Heart right ventricle (tissue), 16 donors: ENCODE results near the gene USP3. TPM values are rescaled to one million over a fixed set of nuclear protein-coding genes. Genes with fewer than 3 reads are reported as not detected.

Experiments used
- ATAC-seq, 8 donors: fragments of 200-7000 bp; cut with Tn5 transposase; one replicate each; pipeline ENCODE4 v1.9.1; 2020; ENCODE audit warnings: mild to moderate bottlenecking in 8 of 8, moderate library complexity in 8 of 8, moderate number of reproducible peaks in 1 of 8
- DNase-seq, 2 donors: peaks; one replicate each; pipeline ENCODE4 v3.0.0-alpha.2; 2020
- H3K27ac ChIP-seq, 10 donors: fragments of 200-600 bp; sonication (generic) in 2 of 10; one replicate each; pipeline versions ENCODE4 v1.5.0 to v1.8.0; 2020 to 2022; ENCODE audit warnings: mild to moderate bottlenecking in 3 of 10
- H3K27me3 ChIP-seq, 7 donors: fragments of 200-600 bp; one replicate each; pipeline ENCODE4 v1.8.0; 2021 to 2022; ENCODE audit warnings: mild to moderate bottlenecking in 2 of 7
- H3K36me3 ChIP-seq, 9 donors: fragments of 200-600 bp; sonication (generic) in 1 of 9; one replicate each; pipeline versions ENCODE4 v1.5.0 to v1.8.0; 2020 to 2022; ENCODE audit warnings: mild to moderate bottlenecking in 2 of 9
- H3K4me1 ChIP-seq, 9 donors: fragments of 200-600 bp; sonication (generic) in 1 of 9; one replicate each; pipeline versions ENCODE4 v1.5.0 to v1.8.0; 2020 to 2022; ENCODE audit warnings: mild to moderate bottlenecking in 4 of 9
- H3K4me3 ChIP-seq, 10 donors: fragments of 200-600 bp; sonication (generic) in 2 of 10; one replicate each; pipeline versions ENCODE4 v1.5.0 to v1.8.0; 2020 to 2022; ENCODE audit warnings: mild to moderate bottlenecking in 7 of 10, moderate library complexity in 2 of 10
- H3K9me3 ChIP-seq, 11 donors: fragments of 200-600 bp in 10 of 11; sonication (generic) in 2 of 11; one replicate each; pipeline versions ENCODE4 v1.5.0 to v1.8.0; 2013 to 2022; ENCODE audit warnings: mild to moderate bottlenecking in 2 of 11, control low read depth in 1 of 11, moderate library complexity in 1 of 11
- CTCF ChIP-seq, 9 donors: fragments of 200-600 bp; sonication (generic) in 2 of 9; IDR thresholded peaks; one replicate each; pipeline versions ENCODE4 v1.5.0 to v1.8.0; 2021 to 2022; ENCODE audit warnings: antibody characterized with exemption in 9 of 9, mild to moderate bottlenecking in 5 of 9, moderate library complexity in 1 of 9
- WGBS, 2 donors: extraction: QIAGEN DNeasy Blood & Tissue Kit; methylation state at CpG; one replicate each; pipeline ENCODE4 v1.1.7; 2013; ENCODE audit warnings: inconsistent platforms in 1 of 2; 5-methylcytosine and 5-hydroxymethylcytosine counted together
- intact Hi-C, 10 donors: fragments of 100-400 bp; cut with DNase I; formaldehyde crosslinking; loops; one replicate each; pipeline versions ENCODE4 v1.11.1 to v1.14.2; 2022
- polyA plus RNA-seq, 2 donors: library from polyadenylated mRNA; stranded (reverse); fragments of 200-250 nt; gene quantifications; one replicate each; pipeline ENCODE4 v1.2.3, GENCODE V29; 2013
- total RNA-seq, 10 donors: library from RNA; stranded (reverse); fragmentation: NEBNext Ultra II Directional in 3 of 10; extraction: Animal tissue kit (Norgen Biotek cat#: 25700) in 3 of 10; gene quantifications; one replicate each; pipeline versions ENCODE4 v1.2.1 to v1.2.4, GENCODE V29; 2021 to 2023
- donor health status: Arrhythmogenic right ventricular cardiomyopathy.
- donor health status: ischemic (EF 13 %, LVEDD 7.1; RV severe dilation, severe dysfunction).
- donor health status: healthy with polysubstance abuse.
- donor health status: DM: no; HTN: yes; CAD: no.
- donor health status: DM: no; HTN: no; CAD: no.
- donor health status: ischemic (EF 25% LVEDD 6.9; RV normal size, moderate dysfunction).
- donor health status: ischemic (EF 25% LVEDD 5.7; RV mildly dilated, moderate dysfunction).
- donor health status: healthy.
- donor health status: DM: yes; HTN: yes; CAD: no.
- donor health status: Ischemic cardiomyopathy.
- donor health status: ischemic (EF 35%, LVEDD 5.7; RV mildly dilated, moderate dysfunction).
- donor health status: nonischemic (EF 11% LVEDD 7.7; RV severe dilation, severe dysfunction).
- donor health status: DM: yes; HTN: yes; CAD: no.
- donor health status: PGD.
- donor health status: ischemic (EF 29% LVEDD 5.4; RV normal size, mild dysfunction).
- donor health status: nonischemic (EF 23%, LVEDD 6.1; RV moderate dilation, normal function).

The USP3 gene
- total and polyA plus RNA-seq, 12 donors: 8.4 to 23.7 (median 16.6) TPM

GRCh38 chr15:63500265-63501250, 3.8 kb upstream of the USP3 start:
- Histone ChIP-seq H3K4me1 (peaks cover 2 to 85% (median 32%) of the 10 kb centered on the region in 9 donors), H3K36me3 (no peaks in the 10 kb centered on the region), H3K27ac (peak overlapping the region in 9 of 10 donors; percentile 53 to 100 (median 97)), H3K27me3 (no peaks in the 10 kb centered on the region), H3K4me3 (peak overlapping the region in 9 of 10 donors; percentile 2 to 43 (median 35)), H3K9me3 (no peaks in the 10 kb centered on the region)
- intact Hi-C loops: loop anchor here in 4 of 10 donors (5.0 to 10.0 kb wide), 3 partner anchors 54 to 97 kb away; partner anchors contain the start of gene FBXL22 (in 3 of the 4)
- DNase-seq: no peak
- no peak for ATAC-seq
- TF ChIP-seq CTCF (IDR thresholded peaks at IDR 0.05): no peak
- 58 to 64% methylated on average over 8 of the region's 8 CpGs for WGBS, 2 donors

- peaks cover 5 to 84% (median 39%) of the 10 kb centered on the region in 9 donors for H3K4me1 ChIP-seq
- DNase-seq: peak; percentile 80 to 86
- WGBS, 2 donors: 7 to 9% methylated on average over 21 of the region's 21 CpGs
- peak overlapping the region in 9 of 10 donors; percentile 2 to 43 (median 35) for H3K4me3 ChIP-seq
- H3K9me3 ChIP-seq: no peaks in the 10 kb centered on the region
- TF ChIP-seq CTCF (IDR thresholded peaks at IDR 0.05): no peak
- H3K27ac ChIP-seq: peak overlapping the region in 9 of 10 donors; percentile 94 to 100 (median 98)
- H3K36me3 ChIP-seq: no peaks in the 10 kb centered on the region
- intact Hi-C loops: loop anchor here in 4 of 10 donors (5.0 to 10.0 kb wide), 3 partner anchors 53 to 96 kb away; partner anchors contain the start of gene FBXL22 (in 3 of the 4)
- no peaks in the 10 kb centered on the region for H3K27me3 ChIP-seq
- peak in 6 of 8 donors; percentile 18 to 45 (median 27) for ATAC-seq
Measured at GRCh38 chr15:63501256-63502089, 2.9 kb upstream of the USP3 start.

GRCh38 chr15:63502137-63502766, 2.1 kb upstream of the USP3 start:
- Histone ChIP-seq H3K27me3 (no peaks in the 10 kb centered on the region), H3K9me3 (no peaks in the 10 kb centered on the region), H3K36me3 (no peaks in the 10 kb centered on the region), H3K4me3 (peak overlapping the region in 2 of 10 donors; percentile 77 to 85), H3K4me1 (peaks cover 5 to 84% (median 44%) of the 10 kb centered on the region in 9 donors), H3K27ac (peak overlapping the region in 9 of 10 donors; percentile 94 to 100 (median 98))
- TF ChIP-seq CTCF (IDR thresholded peaks at IDR 0.05): no peak
- intact Hi-C loops: loop anchor here in 4 of 10 donors (5.0 to 10.0 kb wide), 3 partner anchors 53 to 95 kb away; partner anchors contain the start of gene FBXL22 (in 3 of the 4)
- ATAC-seq (no peak), DNase-seq (no peak)
- 74 to 81% methylated on average over 15 of the region's 15 CpGs for WGBS, 2 donors
